ENCODE measurements around the gene NR3C2.

NR3C2 gene

DNA sequence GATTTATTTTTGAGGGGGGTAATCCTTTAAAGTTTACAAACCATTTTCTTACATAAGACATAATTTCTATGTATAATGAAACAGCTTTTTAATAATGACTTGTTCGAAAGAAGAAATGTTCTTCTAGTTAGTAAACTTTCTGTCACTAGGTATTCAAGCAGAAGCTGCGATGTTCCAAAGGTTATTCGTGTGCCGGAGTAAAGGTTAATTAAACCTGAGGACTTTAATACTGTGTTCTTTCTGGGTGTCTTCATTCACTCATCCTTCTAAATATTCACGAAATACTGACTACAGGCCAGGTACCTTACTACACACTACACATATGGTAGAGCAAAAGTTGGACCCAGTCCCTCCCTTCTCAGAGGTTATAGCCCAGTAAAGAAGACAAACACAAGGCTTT lies 96.7 kb downstream of the NR3C2 start:
- Histone ChIP-seq H3K4me2 (ENCODE audit: low read depth, low read length, poor library complexity, severe bottlenecking) (no peak overlapping the region), H3K79me2 (ENCODE audit: insufficient read depth, low read length) (no peaks in the 10 kb centered on the region), H3K4me3 (ENCODE audit: insufficient read depth, low read length, poor library complexity, severe bottlenecking) (no peak overlapping the region), H3K9me3 (ENCODE audit: insufficient read depth, low read length) (no peaks in the 10 kb centered on the region), H3K36me3 (ENCODE audit: low read length) (no peaks in the 10 kb centered on the region), H3K27ac (ENCODE audit: low read depth, low read length) (no peak overlapping the region), H3F3A (ENCODE audit: insufficient read depth) (no peaks in the 10 kb centered on the region), H3K27me3 (ENCODE audit: low read length) (no peaks in the 10 kb centered on the region), H3K9me2 (replicated peaks; ENCODE audit: insufficient read depth, low read length) (no peaks in the 10 kb centered on the region), H3K9ac (ENCODE audit: low read length) (no peak overlapping the region), H2AFZ (ENCODE audit: low read depth, low read length, severe bottlenecking) (no peak overlapping the region), H4K20me1 (ENCODE audit: low read depth, low read length) (no peaks in the 10 kb centered on the region)
- no peak for TF ChIP-seq EZH2phosphoT487 (conservative IDR thresholded peaks at IDR 0.05; ENCODE audit: low read length)
- TF ChIP-seq, protein P1, sequence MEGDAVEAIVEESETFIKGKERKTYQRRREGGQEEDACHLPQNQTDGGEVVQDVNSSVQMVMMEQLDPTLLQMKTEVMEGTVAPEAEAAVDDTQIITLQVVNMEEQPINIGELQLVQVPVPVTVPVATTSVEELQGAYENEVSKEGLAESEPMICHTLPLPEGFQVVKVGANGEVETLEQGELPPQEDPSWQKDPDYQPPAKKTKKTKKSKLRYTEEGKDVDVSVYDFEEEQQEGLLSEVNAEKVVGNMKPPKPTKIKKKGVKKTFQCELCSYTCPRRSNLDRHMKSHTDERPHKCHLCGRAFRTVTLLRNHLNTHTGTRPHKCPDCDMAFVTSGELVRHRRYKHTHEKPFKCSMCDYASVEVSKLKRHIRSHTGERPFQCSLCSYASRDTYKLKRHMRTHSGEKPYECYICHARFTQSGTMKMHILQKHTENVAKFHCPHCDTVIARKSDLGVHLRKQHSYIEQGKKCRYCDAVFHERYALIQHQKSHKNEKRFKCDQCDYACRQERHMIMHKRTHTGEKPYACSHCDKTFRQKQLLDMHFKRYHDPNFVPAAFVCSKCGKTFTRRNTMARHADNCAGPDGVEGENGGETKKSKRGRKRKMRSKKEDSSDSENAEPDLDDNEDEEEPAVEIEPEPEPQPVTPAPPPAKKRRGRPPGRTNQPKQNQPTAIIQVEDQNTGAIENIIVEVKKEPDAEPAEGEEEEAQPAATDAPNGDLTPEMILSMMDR (IDR thresholded peaks at IDR 0.05; ENCODE audit: insufficient read depth, low read length, poor library complexity, severe bottlenecking): no peak

DNA sequence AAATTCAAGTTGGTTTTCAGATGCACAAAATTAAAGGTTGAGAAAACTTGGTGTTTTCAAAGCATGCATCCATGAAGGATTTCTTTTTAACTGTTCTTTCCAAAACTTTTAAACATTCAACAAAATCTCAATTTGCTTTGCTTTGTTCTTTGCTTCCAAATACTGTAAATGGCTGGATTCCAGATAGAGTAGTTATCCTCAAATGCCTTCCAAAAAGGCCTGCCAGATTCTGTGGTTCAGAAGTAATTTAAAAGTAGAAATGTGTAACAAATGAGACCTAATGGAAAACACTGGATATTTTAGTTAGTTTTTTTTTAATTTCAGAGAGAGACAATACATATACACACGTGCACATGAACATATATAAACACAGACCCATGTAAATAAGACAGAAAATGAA lies 97.3 kb downstream of the NR3C2 start:
- no peak overlapping the region for H3K27ac ChIP-seq (ENCODE audit: low read depth, low read length)
- no peaks in the 10 kb centered on the region for H4K20me1 ChIP-seq (ENCODE audit: low read depth, low read length)
- no peaks in the 10 kb centered on the region for H3K9me3 ChIP-seq (ENCODE audit: insufficient read depth, low read length)
- H3K79me2 ChIP-seq (ENCODE audit: insufficient read depth, low read length): no peaks in the 10 kb centered on the region
- H3K9ac ChIP-seq (ENCODE audit: low read length): no peak overlapping the region
- TF ChIP-seq, protein P1 (IDR thresholded peaks at IDR 0.05; ENCODE audit: insufficient read depth, low read length, poor library complexity, severe bottlenecking): no peak
- TF ChIP-seq EZH2phosphoT487 (conservative IDR thresholded peaks at IDR 0.05; ENCODE audit: low read length): no peak
- no peaks in the 10 kb centered on the region for H3K9me2 ChIP-seq (replicated peaks; ENCODE audit: insufficient read depth, low read length)
- no peak overlapping the region for H2AFZ ChIP-seq (ENCODE audit: low read depth, low read length, severe bottlenecking)
- H3K27me3 ChIP-seq (ENCODE audit: low read length): no peaks in the 10 kb centered on the region
- no peaks in the 10 kb centered on the region for H3K36me3 ChIP-seq (ENCODE audit: low read length)
- H3K4me3 ChIP-seq (ENCODE audit: insufficient read depth, low read length, poor library complexity, severe bottlenecking): no peak overlapping the region
- H3F3A ChIP-seq (ENCODE audit: insufficient read depth): no peaks in the 10 kb centered on the region
- no peak overlapping the region for H3K4me2 ChIP-seq (ENCODE audit: low read depth, low read length, poor library complexity, severe bottlenecking)

DNA sequence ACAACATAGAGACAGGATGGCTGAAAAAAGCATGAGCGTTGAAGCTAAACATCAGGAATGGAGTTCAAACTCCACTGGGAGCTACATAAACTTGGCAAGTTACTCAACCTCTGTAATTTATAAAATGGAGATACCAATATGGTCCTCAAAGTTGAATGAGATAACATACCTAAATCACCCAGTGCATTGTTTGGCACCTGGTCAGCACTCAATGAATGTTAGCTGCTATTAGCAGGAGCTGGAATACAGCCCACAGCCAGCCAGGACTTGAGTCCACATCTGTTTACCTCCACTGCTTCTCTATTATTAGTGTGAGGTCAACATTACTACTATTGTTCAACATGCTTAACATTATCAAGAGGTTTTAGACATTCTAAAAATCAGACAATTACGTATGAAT lies 97.9 kb downstream of the NR3C2 start:
- Histone ChIP-seq H3K27ac (ENCODE audit: low read depth, low read length) (no peak overlapping the region), H3K4me2 (ENCODE audit: low read depth, low read length, poor library complexity, severe bottlenecking) (no peak overlapping the region), H3K9ac (ENCODE audit: low read length) (no peak overlapping the region), H3K9me2 (replicated peaks; ENCODE audit: insufficient read depth, low read length) (no peaks in the 10 kb centered on the region), H3K36me3 (ENCODE audit: low read length) (no peaks in the 10 kb centered on the region), H3K9me3 (ENCODE audit: insufficient read depth, low read length) (no peaks in the 10 kb centered on the region), H3F3A (ENCODE audit: insufficient read depth) (no peaks in the 10 kb centered on the region), H3K4me3 (ENCODE audit: insufficient read depth, low read length, poor library complexity, severe bottlenecking) (no peak overlapping the region), H3K79me2 (ENCODE audit: insufficient read depth, low read length) (no peaks in the 10 kb centered on the region), H3K27me3 (ENCODE audit: low read length) (no peaks in the 10 kb centered on the region), H2AFZ (ENCODE audit: low read depth, low read length, severe bottlenecking) (no peak overlapping the region), H4K20me1 (ENCODE audit: low read depth, low read length) (no peaks in the 10 kb centered on the region)
- no peak for TF ChIP-seq EZH2phosphoT487 (conservative IDR thresholded peaks at IDR 0.05; ENCODE audit: low read length)
- TF ChIP-seq, protein P1 (IDR thresholded peaks at IDR 0.05; ENCODE audit: insufficient read depth, low read length, poor library complexity, severe bottlenecking): no peak
